ENCODE measurements around the gene INPP5F.

- TF ChIP-seq CTCF (IDR thresholded peaks at IDR 0.05) (no peak), POLR2AphosphoS5 (IDR thresholded peaks at IDR 0.05) (no peak)
These were observed 95.3 kb downstream of the INPP5F start for GRCh38 chr10:119821182-119821581.

All from stomach (tissue), 4 donors.